Spleen (tissue), 11 donors: ENCODE results near the gene UBL4A. TPM values are rescaled to one million over a fixed set of nuclear protein-coding genes. Genes with fewer than 3 reads are reported as not detected.
A peak's percentile ranks its signal among the peaks of the same experiment; 100 is the strongest.

Experiments used
- DNase-seq: peaks from one replicate; pipeline ENCODE4 v3.0.0-alpha.2; 2020
- H3K27ac ChIP-seq, 8 donors: fragments of 200-600 bp; sonication (generic) in 7 of 8; 1 replicate in 4 of 8; 2 replicates in 4 of 8; pipeline versions ENCODE4 v1.5.0 to v1.8.0; 2016 to 2021; ENCODE audit warnings: inconsistent platforms in 4 of 8, mild to moderate bottlenecking in 4 of 8, moderate library complexity in 1 of 8
- H3K27me3 ChIP-seq, 7 donors: fragments of 200-600 bp; sonication (generic) in 6 of 7; replicated peaks in 1 of 7; 1 replicate in 4 of 7; 2 replicates in 3 of 7; pipeline versions ENCODE4 v1.5.0 to v1.8.0; 2016 to 2021; ENCODE audit warnings: inconsistent platforms in 3 of 7, mild to moderate bottlenecking in 1 of 7
- H3K36me3 ChIP-seq, 6 donors: fragments of 200-600 bp; sonication (generic) in 5 of 6; 1 replicate in 4 of 6; 2 replicates in 2 of 6; pipeline versions ENCODE4 v1.5.0 to v1.8.0; 2016 to 2021; ENCODE audit warnings: inconsistent platforms in 2 of 6
- H3K4me1 ChIP-seq, 6 donors: fragments of 200-600 bp; sonication (generic) in 5 of 6; 1 replicate in 3 of 6; 2 replicates in 3 of 6; pipeline versions ENCODE4 v1.5.0 to v1.8.0; 2016 to 2021; ENCODE audit warnings: inconsistent platforms in 3 of 6
- H3K4me3 ChIP-seq, 8 donors: fragments of 200-600 bp; sonication (generic) in 7 of 8; 1 replicate in 4 of 8; 2 replicates in 4 of 8; pipeline versions ENCODE4 v1.5.0 to v1.8.0; 2016 to 2021; ENCODE audit warnings: inconsistent platforms in 4 of 8, mild to moderate bottlenecking in 4 of 8, moderate library complexity in 2 of 8
- H3K9me3 ChIP-seq, 8 donors: fragments of 200-600 bp; sonication (generic) in 7 of 8; 1 replicate in 4 of 8; 2 replicates in 4 of 8; pipeline versions ENCODE4 v1.5.0 to v1.8.0; 2016 to 2021; ENCODE audit warnings: inconsistent platforms in 4 of 8
- CTCF ChIP-seq, 11 experiments: fragments of 200-600 bp in 7 of 11; fragments of 450-650 bp in 4 of 11; sonication (generic) in 4 of 11; IDR thresholded peaks in 8 of 11; conservative IDR thresholded peaks in 3 of 11; 1 replicate in 7 of 11; 2 replicates in 4 of 11; pipeline versions ENCODE4 v1.4.0 to v1.8.0; 2016 to 2021; ENCODE audit warnings: antibody characterized with exemption in 11 of 11, inconsistent platforms in 4 of 11, mild to moderate bottlenecking in 1 of 11
- POLR2A ChIP-seq, 3 donors: fragments of 450-650 bp; IDR thresholded peaks; one replicate each; pipeline ENCODE4 v1.5.1; 2017; ENCODE audit warnings: antibody characterized with exemption in 3 of 3, mild to moderate bottlenecking in 1 of 3
- POLR2AphosphoS5 ChIP-seq, 3 donors: sonication (generic); formaldehyde crosslinking; IDR thresholded peaks; one replicate each; pipeline ENCODE4 v1.5.1; 2017; ENCODE audit warnings: antibody characterized with exemption in 3 of 3
- WGBS, 5 donors: extraction: QIAGEN DNeasy Blood & Tissue Kit in 3 of 5; methylation state at CpG; one replicate each; pipeline versions ENCODE4 v1.1.5 to v1.1.7; 2013 to 2018; 5-methylcytosine and 5-hydroxymethylcytosine counted together
- intact Hi-C: fragments of 100-400 bp; cut with DNase I; formaldehyde crosslinking; loops from one replicate; pipeline ENCODE4 v1.15.0; 2023; ENCODE audit warnings: low total_unique reads
- polyA plus RNA-seq, 3 donors: library from polyadenylated mRNA; stranded (reverse); fragments of 200-250 nt; gene quantifications; one replicate each; pipeline ENCODE4 v1.2.1, GENCODE V29; 2013
- total RNA-seq, 7 donors: library from RNA; depleted of rRNA in 3 of 7; stranded (reverse); fragments of >200 nt in 3 of 7; fragmentation: NEBNext Ultra II Directional in 4 of 7; extraction: Animal tissue kit (Norgen Biotek cat#: 25700) in 4 of 7; gene quantifications; one replicate each; pipeline versions ENCODE4 v1.1.0 to v1.2.1, GENCODE V29; 2016 to 2021
- donor health status: healthy with polysubstance abuse.
- donor health status: DM: no; HTN: no; CAD: no; lungs with moderate emphysema.
- donor health status: DM: no; HTN: no; CAD: no.
- donor health status: Bipolar disorder and iron deficiency.
- donor health status: healthy.
- donor health status: DM: no; HTN: no; CAD: no.
- donor health status: DM: yes; HTN: yes; CAD: no.

Gene UBL4A
- total and polyA plus RNA-seq, 10 donors, result 13.4 to 36.3 (median 21.8) TPM

- Histone ChIP-seq H3K27me3 (no peaks in the 10 kb centered on the region), H3K36me3 (peaks cover 0 to 6% (median 0%) of the 10 kb centered on the region in 6 donors), H3K9me3 (no peaks in the 10 kb centered on the region), H3K27ac (peak within 1 kb of the TSS; percentile 75 to 92 (median 88)), H3K4me1 (peaks cover 0 to 26% (median 8%) of the 10 kb centered on the region in 6 donors), H3K4me3 (peak within 1 kb of the TSS; percentile 18 to 70 (median 46))
- peak; percentile 88 to 91 (median 90) for TF ChIP-seq POLR2AphosphoS5 (IDR thresholded peaks at IDR 0.05)
- peak in 1 of 3 donors; percentile 39 for TF ChIP-seq POLR2A (IDR thresholded peaks at IDR 0.05)
- TF ChIP-seq CTCF (IDR thresholded peaks at IDR 0.05 in 8 of 11, conservative IDR thresholded peaks at IDR 0.05 in 3 of 11), result peak in 1 of 11 experiments; percentile 11
- peak; percentile 97 for DNase-seq
- intact Hi-C loops, result no loop called here
- WGBS, 5 donors, result 1 to 54% (median 3%) methylated on average over 10 to 85 of the region's 85 CpGs
These were observed 7.4 kb downstream of the UBL4A start, which contains the start of gene LAGE3 for GRCh38 chrX:154478728-154479622. TSS of gene LAGE3 (minus strand) at chrX:154479281. CDS start at chrX:154478915, 366 bp downstream.

GRCh38 chrX:154477891-154478477, 8.4 kb downstream of the UBL4A start:
- peaks cover 0 to 24% (median 8%) of the 10 kb centered on the region in 6 donors for H3K4me1 ChIP-seq
- H3K4me3 ChIP-seq, result peak overlapping the region in 6 of 8 donors; percentile 40 to 70 (median 52)
- WGBS, 5 donors, result 62 to 77% (median 67%) methylated on average over 23 to 24 of the region's 24 CpGs
- DNase-seq, result peak; percentile 79
- peak overlapping the region; percentile 75 to 92 (median 88) for H3K27ac ChIP-seq
- intact Hi-C loops, result no loop called here
- no peaks in the 10 kb centered on the region for H3K9me3 ChIP-seq
- no peak for TF ChIP-seq POLR2A (IDR thresholded peaks at IDR 0.05)
- TF ChIP-seq POLR2AphosphoS5 (IDR thresholded peaks at IDR 0.05), result no peak
- no peak for TF ChIP-seq CTCF (IDR thresholded peaks at IDR 0.05 in 8 of 11, conservative IDR thresholded peaks at IDR 0.05 in 3 of 11)
- no peaks in the 10 kb centered on the region for H3K27me3 ChIP-seq
- H3K36me3 ChIP-seq, result peaks cover 0 to 4% (median 0%) of the 10 kb centered on the region in 6 donors

GRCh38 chrX:154476821-154477220, 9.6 kb downstream of the UBL4A start:
- 83 to 91% (median 86%) methylated on average over 8 of the region's 8 CpGs for whole genome bisulfite sequencing, 5 donors
- no peaks in the 10 kb centered on the region for H3K27me3 ChIP-seq
- no peak overlapping the region for H3K4me3 ChIP-seq
- H3K9me3 ChIP-seq, result no peaks in the 10 kb centered on the region
- H3K4me1 ChIP-seq, result peaks cover 0 to 24% (median 8%) of the 10 kb centered on the region in 6 donors
- H3K27ac ChIP-seq, result no peak overlapping the region
- no peak for DNase-seq
- peaks cover 0 to 16% (median 0%) of the 10 kb centered on the region in 6 donors for H3K36me3 ChIP-seq
- intact Hi-C loops, result no loop called here
- TF ChIP-seq POLR2AphosphoS5 (IDR thresholded peaks at IDR 0.05) (no peak), CTCF (IDR thresholded peaks at IDR 0.05 in 8 of 11, conservative IDR thresholded peaks at IDR 0.05 in 3 of 11) (no peak), POLR2A (IDR thresholded peaks at IDR 0.05) (no peak)
